H9 (cell line): ENCODE measurements around the gene PIP4K2A. TPM values are rescaled to one million over a fixed set of nuclear protein-coding genes. Genes with fewer than 3 reads are reported as not detected.

Experiments
- DNase-seq: peaks from one replicate; pipeline ENCODE4 v3.0.0-alpha.2; 2017
- H2AFZ ChIP-seq: one replicate; pipeline ENCODE4 v1.6.1; 2013; ENCODE audit warnings: mild to moderate bottlenecking, low read length, control low read depth, moderate library complexity
- H2AK5ac ChIP-seq: 2 replicates; pipeline ENCODE4 v1.6.1; 2013; ENCODE audit warnings: low read length, control low read depth, mixed read lengths; ENCODE audit not compliant: insufficient read length
- H2BK120ac ChIP-seq: one replicate; pipeline ENCODE4 v1.6.1; 2013; ENCODE audit warnings: low read depth, mild to moderate bottlenecking, low read length, control low read depth, inconsistent platforms; ENCODE audit not compliant: poor library complexity, severe bottlenecking
- H2BK12ac ChIP-seq: 2 replicates; pipeline ENCODE4 v1.6.1; 2013; ENCODE audit warnings: low read length, control low read depth, mixed read lengths, low read depth; ENCODE audit not compliant: insufficient read length
- H2BK15ac ChIP-seq: 2 replicates; pipeline ENCODE4 v1.6.1; 2013; ENCODE audit warnings: low read depth, low read length, control low read depth
- H2BK20ac ChIP-seq: one replicate; pipeline ENCODE4 v1.6.1; 2013; ENCODE audit warnings: low read depth, mild to moderate bottlenecking, low read length, control low read depth, inconsistent platforms; ENCODE audit not compliant: poor library complexity, severe bottlenecking
- H2BK5ac ChIP-seq: 2 replicates; pipeline ENCODE4 v1.6.1; 2013; ENCODE audit warnings: low read length, control low read depth, mixed read lengths; ENCODE audit not compliant: insufficient read length
- H3K14ac ChIP-seq: 2 replicates; pipeline ENCODE4 v1.6.1; 2013; ENCODE audit warnings: low read length, control low read depth; ENCODE audit not compliant: insufficient read depth
- H3K18ac ChIP-seq: 2 replicates; pipeline ENCODE4 v1.6.1; 2013; ENCODE audit warnings: low read depth, mild to moderate bottlenecking, mixed read lengths, low read length, control low read depth; ENCODE audit not compliant: insufficient read length
- H3K23ac ChIP-seq: 2 replicates; pipeline ENCODE4 v1.6.1; 2013; ENCODE audit warnings: low read length, control low read depth, mixed read lengths, low read depth; ENCODE audit not compliant: insufficient read length
- H3K23me2 ChIP-seq: 2 replicates; pipeline ENCODE4 v1.6.1; 2013; ENCODE audit warnings: low read depth, mild to moderate bottlenecking, mixed read lengths, low read length, control low read depth; ENCODE audit not compliant: insufficient read length, poor library complexity, severe bottlenecking
- H3K27ac ChIP-seq: 2 replicates; pipeline ENCODE4 v1.5.1; 2013; ENCODE audit warnings: low read length, control low read depth, mixed read lengths, low read depth; ENCODE audit not compliant: insufficient read length
- H3K27me3 ChIP-seq: 2 replicates; pipeline ENCODE4 v1.6.1; 2013; ENCODE audit warnings: low read length, control low read depth, inconsistent platforms; ENCODE audit not compliant: insufficient read depth
- H3K4ac ChIP-seq: 2 replicates; pipeline ENCODE4 v1.6.1; 2013; ENCODE audit warnings: low read depth, mild to moderate bottlenecking, control low read depth, inconsistent platforms, low read length, moderate library complexity
- H3K4me1 ChIP-seq: 2 replicates; pipeline ENCODE4 v1.6.1; 2013; ENCODE audit warnings: low read length, control low read depth, inconsistent platforms; ENCODE audit not compliant: insufficient read depth
- H3K4me2 ChIP-seq: 2 replicates; pipeline ENCODE4 v1.6.1; 2013; ENCODE audit warnings: low read length, control low read depth, mixed read lengths; ENCODE audit not compliant: insufficient read length, insufficient read depth
- H3K56ac ChIP-seq: 2 replicates; pipeline ENCODE4 v1.6.1; 2013; ENCODE audit warnings: low read depth, mild to moderate bottlenecking, mixed read lengths, low read length, control low read depth; ENCODE audit not compliant: insufficient read length
- H3K79me1 ChIP-seq: 2 replicates; pipeline ENCODE4 v1.6.1; 2013; ENCODE audit warnings: low read depth, mild to moderate bottlenecking, moderate library complexity, low read length, control low read depth, inconsistent platforms; ENCODE audit not compliant: insufficient read depth, poor library complexity, severe bottlenecking
- H3K79me2 ChIP-seq: 2 replicates; pipeline ENCODE4 v1.6.1; 2013; ENCODE audit warnings: low read length, control low read depth, inconsistent platforms; ENCODE audit not compliant: insufficient read depth
- H3K9ac ChIP-seq: 2 replicates; pipeline ENCODE4 v1.6.1; 2013; ENCODE audit warnings: low read length, control low read depth, mixed read lengths; ENCODE audit not compliant: insufficient read length; ENCODE audit errors: extremely low read depth
- H3K9me3 ChIP-seq: one replicate; pipeline ENCODE4 v1.6.1; 2013; ENCODE audit warnings: low read depth, low read length, inconsistent platforms; ENCODE audit not compliant: control insufficient read depth
- H3T11ph ChIP-seq: one replicate; pipeline ENCODE4 v1.6.1; 2013; ENCODE audit warnings: mild to moderate bottlenecking, low read length, control low read depth, inconsistent platforms
- H4K20me1 ChIP-seq: one replicate; pipeline ENCODE4 v1.6.1; 2013; ENCODE audit not compliant: control insufficient read depth, insufficient read length, insufficient read depth
- H4K5ac ChIP-seq: 2 replicates; pipeline ENCODE4 v1.6.1; 2013; ENCODE audit warnings: low read depth, mild to moderate bottlenecking, mixed read lengths, low read length, control low read depth; ENCODE audit not compliant: insufficient read length
- H4K8ac ChIP-seq: replicated peaks from 2 replicates; pipeline ENCODE4 v1.6.1; 2013; ENCODE audit warnings: low read length, control low read depth, mixed read lengths, low read depth; ENCODE audit not compliant: insufficient read length
- H4K91ac ChIP-seq: 2 replicates; pipeline ENCODE4 v1.6.1; 2013; ENCODE audit warnings: low read depth, mild to moderate bottlenecking, moderate library complexity, mixed read lengths, low read length, control low read depth; ENCODE audit not compliant: insufficient read length
- H3K27ac Mint-ChIP-seq, 3 experiments: 2 replicates in 2 of 3; 3 replicates in 1 of 3; pipeline ENCODE4 v1.8.0; 2020 to 2021; ENCODE audit warnings: mixed read lengths in 3 of 3, mild to moderate bottlenecking in 1 of 3, moderate library complexity in 1 of 3
- H3K27me3 Mint-ChIP-seq: 2 replicates; pipeline ENCODE4 v1.8.0; 2021; ENCODE audit warnings: low read depth, mild to moderate bottlenecking, moderate library complexity, mixed read lengths
- H3K36me3 Mint-ChIP-seq, 3 experiments: 2 replicates in 2 of 3; 3 replicates in 1 of 3; pipeline ENCODE4 v1.8.0; 2020 to 2021; ENCODE audit warnings: low read depth in 3 of 3, mixed read lengths in 3 of 3; ENCODE audit not compliant: insufficient read depth in 1 of 3
- H3K4me1 Mint-ChIP-seq, 2 experiments: 2 replicates each; pipeline ENCODE4 v1.8.0; 2020; ENCODE audit warnings: mixed read lengths in 2 of 2
- H3K4me3 Mint-ChIP-seq, 2 experiments: 2 replicates in 1 of 2; 3 replicates in 1 of 2; pipeline ENCODE4 v1.8.0; 2020 to 2021; ENCODE audit warnings: mild to moderate bottlenecking in 2 of 2, mixed read lengths in 2 of 2, moderate library complexity in 1 of 2
- H3K9me3 Mint-ChIP-seq, 2 experiments: 2 replicates in 1 of 2; 3 replicates in 1 of 2; pipeline ENCODE4 v1.8.0; 2020; ENCODE audit warnings: mild to moderate bottlenecking in 2 of 2, mixed read lengths in 2 of 2, moderate library complexity in 1 of 2
- CTCF ChIP-seq: fragments of 200-600 bp; sonication (generic); conservative IDR thresholded peaks from 3 replicates; pipeline ENCODE4 v1.8.0; 2021; ENCODE audit warnings: antibody characterized with exemption, mild to moderate bottlenecking
- WGBS: extraction: QIAGEN DNeasy Blood & Tissue Kit; methylation state at CpG from one replicate; pipeline ENCODE4 v1.1.7; 2013; ENCODE audit warnings: missing lambda C conversion rate, low lambda C conversion rate, mixed read lengths; ENCODE audit not compliant: insufficient read length; ENCODE audit errors: extremely low coverage; 5-methylcytosine and 5-hydroxymethylcytosine counted together
- total RNA-seq: library from RNA; stranded (reverse); gene quantifications from 2 replicates; pipeline ENCODE4 v1.2.1, GENCODE V29; 2021

Gene PIP4K2A
- total RNA-seq, 1 experiment from 2014 or later, result 33.6 TPM

GRCh38 chr10:22705527-22705926 lies 8.9 kb downstream of the PIP4K2A start:
- Mint-ChIP-seq H3K4me3 (no peak overlapping the region), H3K27me3 (no peaks in the 10 kb centered on the region), H3K27ac (no peak overlapping the region), H3K9me3 (no peaks in the 10 kb centered on the region; a peak in 1 of 5 replicates), H3K4me1 (peaks cover 39 to 48% of the 10 kb centered on the region in 2 experiments), H3K36me3 (peaks cover 0 to 11% (median 1%) of the 10 kb centered on the region in 3 experiments; a peak in 4 of 7 replicates)
- no peak overlapping the region for H2AK5ac ChIP-seq
- WGBS, result no CpG with 5 or more reads among the region's 5 CpGs
- H4K20me1 ChIP-seq, result no peaks in the 10 kb centered on the region
- no peak overlapping the region for H2BK20ac ChIP-seq
- no peak overlapping the region for H3K14ac ChIP-seq
- no peak overlapping the region for H3K56ac ChIP-seq
- H3K4ac ChIP-seq, result no peak overlapping the region
- peaks cover 8% of the 10 kb centered on the region; the same call in 1 of the 2 replicates for H3K4me1 ChIP-seq
- H4K5ac ChIP-seq, result no peak overlapping the region
- no peak overlapping the region for H2BK15ac ChIP-seq
- H3K4me2 ChIP-seq, result no peak overlapping the region
- H3K9ac ChIP-seq, result no peak overlapping the region
- H3K18ac ChIP-seq, result no peak overlapping the region
- no peaks in the 10 kb centered on the region for H3K9me3 ChIP-seq
- DNase-seq, result no peak
- H2BK120ac ChIP-seq, result no peak overlapping the region
- H3K79me2 ChIP-seq, result peaks cover 50% of the 10 kb centered on the region
- TF ChIP-seq CTCF, result no peak
- H3K27ac ChIP-seq, result no peak overlapping the region
- H3K23ac ChIP-seq, result no peak overlapping the region
- H2BK5ac ChIP-seq, result no peak overlapping the region
- H3T11ph ChIP-seq, result no peak overlapping the region
- H3K23me2 ChIP-seq, result no peaks in the 10 kb centered on the region
- H4K91ac ChIP-seq, result no peak overlapping the region
- no peak overlapping the region for H4K8ac ChIP-seq
- H3K79me1 ChIP-seq, result peaks cover 14% of the 10 kb centered on the region
- no peaks in the 10 kb centered on the region for H3K27me3 ChIP-seq
- no peak overlapping the region for H2BK12ac ChIP-seq
- no peak overlapping the region for H2AFZ ChIP-seq
